Measurements from ENCODE around the gene ZNF222. TPM values are rescaled to one million over a fixed set of nuclear protein-coding genes. Genes with fewer than 3 reads are reported as not detected.

ZNF222 gene
- total RNA-seq, 1 experiment from 2014 or later, result 5.4 TPM

- peak within 1 kb of the TSS; percentile 46 for H2AFZ ChIP-seq (ENCODE audit: low read length)
- no peaks in the 10 kb centered on the region for H3K27me3 ChIP-seq (ENCODE audit: insufficient read depth, low read length)
- H4K91ac ChIP-seq (ENCODE audit: insufficient read length, low read depth, low read length), result no peak within 1 kb of the TSS
- H3K23me2 ChIP-seq (ENCODE audit: insufficient read length, low read depth, low read length, poor library complexity, severe bottlenecking), result peaks cover 6% of the 10 kb centered on the region
- no peaks in the 10 kb centered on the region for H3K4me1 ChIP-seq (ENCODE audit: insufficient read depth, low read length)
- no peak within 1 kb of the TSS for H2BK5ac ChIP-seq (ENCODE audit: insufficient read length, low read length)
- DNase-seq, result peak; percentile 96
- no peak within 1 kb of the TSS for H3K23ac ChIP-seq (ENCODE audit: insufficient read length, low read depth, low read length)
- peaks cover 17 to 43% of the 10 kb centered on the region in 2 experiments for H3K9me3 Mint-ChIP-seq
- H4K5ac ChIP-seq (ENCODE audit: insufficient read length, low read depth, low read length), result no peak within 1 kb of the TSS
- WGBS (ENCODE audit: extremely low coverage, insufficient read length, low lambda C conversion rate), result no CpG with 5 or more reads among the region's 40 CpGs
- no peak within 1 kb of the TSS for H2AK5ac ChIP-seq (ENCODE audit: insufficient read length, low read length)
- no peak within 1 kb of the TSS for H2BK15ac ChIP-seq (ENCODE audit: low read depth, low read length)
- H2BK12ac ChIP-seq (ENCODE audit: insufficient read length, low read depth, low read length), result no peak within 1 kb of the TSS
- peak within 1 kb of the TSS; percentile 50 for H3K9ac ChIP-seq (ENCODE audit: extremely low read depth, insufficient read length, low read length)
- H3K27ac Mint-ChIP-seq, result peak within 1 kb of the TSS in 2 of 3 experiments; percentile 96; a peak in 3 of 7 replicates
- H3K79me2 ChIP-seq (ENCODE audit: insufficient read depth, low read length), result no peaks in the 10 kb centered on the region; the same call in 1 of the 2 replicates
- peak within 1 kb of the TSS; percentile 94 for H3K4me2 ChIP-seq (ENCODE audit: insufficient read depth, insufficient read length, low read length)
- no peak within 1 kb of the TSS for H2BK20ac ChIP-seq (ENCODE audit: low read depth, low read length, poor library complexity, severe bottlenecking)
- H4K20me1 ChIP-seq (ENCODE audit: control insufficient read depth, insufficient read depth, insufficient read length), result no peaks in the 10 kb centered on the region
- H3K18ac ChIP-seq (ENCODE audit: insufficient read length, low read depth, low read length), result no peak within 1 kb of the TSS
- H3K4me3 Mint-ChIP-seq, result peak within 1 kb of the TSS; percentile 97 to 98
- TF ChIP-seq, protein P1, sequence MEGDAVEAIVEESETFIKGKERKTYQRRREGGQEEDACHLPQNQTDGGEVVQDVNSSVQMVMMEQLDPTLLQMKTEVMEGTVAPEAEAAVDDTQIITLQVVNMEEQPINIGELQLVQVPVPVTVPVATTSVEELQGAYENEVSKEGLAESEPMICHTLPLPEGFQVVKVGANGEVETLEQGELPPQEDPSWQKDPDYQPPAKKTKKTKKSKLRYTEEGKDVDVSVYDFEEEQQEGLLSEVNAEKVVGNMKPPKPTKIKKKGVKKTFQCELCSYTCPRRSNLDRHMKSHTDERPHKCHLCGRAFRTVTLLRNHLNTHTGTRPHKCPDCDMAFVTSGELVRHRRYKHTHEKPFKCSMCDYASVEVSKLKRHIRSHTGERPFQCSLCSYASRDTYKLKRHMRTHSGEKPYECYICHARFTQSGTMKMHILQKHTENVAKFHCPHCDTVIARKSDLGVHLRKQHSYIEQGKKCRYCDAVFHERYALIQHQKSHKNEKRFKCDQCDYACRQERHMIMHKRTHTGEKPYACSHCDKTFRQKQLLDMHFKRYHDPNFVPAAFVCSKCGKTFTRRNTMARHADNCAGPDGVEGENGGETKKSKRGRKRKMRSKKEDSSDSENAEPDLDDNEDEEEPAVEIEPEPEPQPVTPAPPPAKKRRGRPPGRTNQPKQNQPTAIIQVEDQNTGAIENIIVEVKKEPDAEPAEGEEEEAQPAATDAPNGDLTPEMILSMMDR (conservative IDR thresholded peaks at IDR 0.05), result no peak
- H3K4me1 Mint-ChIP-seq, result no peaks in the 10 kb centered on the region; a peak in 1 of 4 replicates
- peaks cover 5 to 9% (median 6%) of the 10 kb centered on the region in 3 experiments; a peak in 6 of 7 replicates for H3K36me3 Mint-ChIP-seq (ENCODE audit: insufficient read depth in 1 of 3, low read depth in 3 of 3)
- H3K14ac ChIP-seq (ENCODE audit: insufficient read depth, low read length), result no peak within 1 kb of the TSS
- H4K8ac ChIP-seq (replicated peaks; ENCODE audit: insufficient read length, low read depth, low read length), result no peak within 1 kb of the TSS
- no peaks in the 10 kb centered on the region for H3K27me3 Mint-ChIP-seq (ENCODE audit: low read depth)
- no peak within 1 kb of the TSS for H3K56ac ChIP-seq (ENCODE audit: insufficient read length, low read depth, low read length)
- H3K79me1 ChIP-seq (ENCODE audit: insufficient read depth, low read depth, low read length, poor library complexity, severe bottlenecking), result peaks cover 3% of the 10 kb centered on the region
- H3T11ph ChIP-seq (ENCODE audit: low read length), result no peak within 1 kb of the TSS
- H3K9me3 ChIP-seq (ENCODE audit: control insufficient read depth, low read depth, low read length), result no peaks in the 10 kb centered on the region
- no peak within 1 kb of the TSS for H3K4ac ChIP-seq (ENCODE audit: low read depth, low read length)
- H2BK120ac ChIP-seq (ENCODE audit: low read depth, low read length, poor library complexity, severe bottlenecking), result no peak within 1 kb of the TSS
- H3K27ac ChIP-seq (ENCODE audit: insufficient read length, low read depth, low read length), result no peak within 1 kb of the TSS
Observed at GRCh38 chr19:43983912-43984686, 41.1 kb upstream of the ZNF222 start, which contains the start of gene ZNF155. Gene ZNF155, plus strand, starts transcription at chr19:43984188. Its CDS starts 4,356 bp downstream, at chr19:43988544.

All from H9 (cell line).